Fibroblast of lung (primary cell): ENCODE measurements around the gene QARS1. TPM values are rescaled to one million over a fixed set of nuclear protein-coding genes. Genes with fewer than 3 reads are reported as not detected.

Source experiments
- DNase-seq, 2 donors: peaks; one replicate each; pipeline versions ENCODE4 v3.0.0 to v3.0.0-alpha.2; 2010; ENCODE audit warnings: low read depth in 2 of 2
- H2AFZ ChIP-seq: 2 replicates; pipeline ENCODE4 v1.5.1; 2012; ENCODE audit warnings: low read length, control low read depth, inconsistent platforms
- H3K27ac ChIP-seq: 2 replicates; pipeline ENCODE4 v1.5.1; 2011; ENCODE audit warnings: low read length, control low read depth; ENCODE audit not compliant: insufficient read depth
- H3K27me3 ChIP-seq: 2 replicates; pipeline ENCODE4 v1.5.1; 2011; ENCODE audit warnings: mild to moderate bottlenecking, low read length; ENCODE audit not compliant: control insufficient read depth, insufficient read depth
- H3K36me3 ChIP-seq: 2 replicates; pipeline ENCODE4 v1.5.1; 2011; ENCODE audit warnings: low read length; ENCODE audit not compliant: control insufficient read depth, insufficient read depth
- H3K4me1 ChIP-seq: 2 replicates; pipeline ENCODE4 v1.5.1; 2011; ENCODE audit warnings: low read length; ENCODE audit not compliant: control insufficient read depth, insufficient read depth; ENCODE audit errors: extremely low read depth
- H3K4me2 ChIP-seq: 2 replicates; pipeline ENCODE4 v1.5.1; 2011; ENCODE audit warnings: low read length, control low read depth; ENCODE audit not compliant: insufficient read depth; ENCODE audit errors: extremely low read depth
- H3K4me3 ChIP-seq, 4 experiments: fragments of 200-600 bp in 1 of 4; sonication (generic) in 1 of 4; replicated peaks in 1 of 4; 2 replicates each; pipeline ENCODE4 v1.5.1; 2011 to 2016; ENCODE audit warnings: low read length in 4 of 4, low read depth in 3 of 4, mild to moderate bottlenecking in 3 of 4, control low read depth in 2 of 4, inconsistent platforms in 1 of 4, mixed read lengths in 1 of 4; ENCODE audit not compliant: insufficient read depth in 1 of 4; ENCODE audit errors: control extremely low read depth in 1 of 4
- H3K79me2 ChIP-seq: 2 replicates; pipeline ENCODE4 v1.5.1; 2012; ENCODE audit warnings: mild to moderate bottlenecking, low read length, inconsistent platforms; ENCODE audit not compliant: control insufficient read depth, insufficient read depth
- H3K9ac ChIP-seq: 2 replicates; pipeline ENCODE4 v1.5.1; 2011; ENCODE audit warnings: mild to moderate bottlenecking, low read length, control low read depth; ENCODE audit not compliant: insufficient read depth
- H3K9me3 ChIP-seq: 2 replicates; pipeline ENCODE4 v1.5.1; 2012; ENCODE audit warnings: low read depth, low read length; ENCODE audit not compliant: control insufficient read depth, insufficient read depth
- H4K20me1 ChIP-seq: 2 replicates; pipeline ENCODE4 v1.5.1; 2011; ENCODE audit warnings: low read length; ENCODE audit not compliant: control insufficient read depth, insufficient read depth; ENCODE audit errors: extremely low read depth
- CTCF ChIP-seq, 2 donors: IDR thresholded peaks in 1 of 2; conservative IDR thresholded peaks in 1 of 2; 1 replicate in 1 of 2; 2 replicates in 1 of 2; pipeline ENCODE4 v1.5.1; 2011 to 2012; ENCODE audit warnings: low read length in 2 of 2, control low read depth in 1 of 2, inconsistent platforms in 1 of 2, low read depth in 1 of 2, mild to moderate bottlenecking in 1 of 2
- EZH2 ChIP-seq: IDR thresholded peaks from 2 replicates; pipeline ENCODE4 v1.5.1; 2012; ENCODE audit warnings: low read length, control low read depth, mild to moderate bottlenecking; ENCODE audit errors: missing control alignments
- polyA plus RNA-seq, 2 donors: library from polyadenylated mRNA; depleted of rRNA in 1 of 2; stranded (reverse) in 1 of 2; unstranded in 1 of 2; fragments of >200 nt; gene quantifications; 2 replicates each; pipeline ENCODE4 v1.2.1, GENCODE V29; 2011 to 2012; ENCODE audit warnings: missing spikeins in 1 of 2
- total RNA-seq: library from RNA; depleted of rRNA; stranded (reverse); fragments of >200 nt; gene quantifications from 2 replicates; pipeline ENCODE4 v1.2.1, GENCODE V29; 2014

Gene QARS1
- total and polyA plus RNA-seq, 2 donors (not counting 1 experiment from before 2014, with no cell fraction given) = 164 to 304 TPM

- Histone ChIP-seq H4K20me1 (no peaks in the 10 kb centered on the region), H2AFZ (no peak overlapping the region), H3K79me2 (peaks cover 4% of the 10 kb centered on the region), H3K4me2 (no peak overlapping the region), H3K36me3 (peaks cover 45% of the 10 kb centered on the region), H3K27ac (peak overlapping the region; percentile 23), H3K9ac (no peak overlapping the region), H3K27me3 (no peaks in the 10 kb centered on the region), H3K4me1 (peaks cover 7% of the 10 kb centered on the region), H3K9me3 (no peaks in the 10 kb centered on the region), H3K4me3 (no peak overlapping the region)
- TF ChIP-seq CTCF (conservative IDR thresholded peaks at IDR 0.05 in 1 of 2, IDR thresholded peaks at IDR 0.05 in 1 of 2; ENCODE audit: low read depth in 1 of 2, low read length in 2 of 2) (no peak), EZH2 (no peak)
- DNase-seq = peak in 1 of 2 donors; percentile 48
These were observed 6.1 kb downstream of the QARS1 start for GRCh38 chr3:49098429-49098828.

GRCh38 chr3:49093853-49094767 is 10.4 kb downstream of the QARS1 start, which contains the start of gene QRICH1:
Gene QRICH1 (minus strand): TSS chr3:49094071. CDS start chr3:49077017, 17,054 bp downstream.
- DNase-seq = peak; percentile 97 to 98
- Histone ChIP-seq H3K27ac (peak within 1 kb of the TSS; percentile 97), H2AFZ (peak within 1 kb of the TSS; percentile 77), H3K36me3 (peaks cover 19% of the 10 kb centered on the region), H3K79me2 (peaks cover 40% of the 10 kb centered on the region), H3K9ac (peak within 1 kb of the TSS; percentile 93), H3K4me1 (peaks cover 12% of the 10 kb centered on the region), H3K27me3 (no peaks in the 10 kb centered on the region), H3K4me3 (peak within 1 kb of the TSS; percentile 73 to 99 (median 96)), H3K4me2 (peak within 1 kb of the TSS; percentile 94), H3K9me3 (no peaks in the 10 kb centered on the region), H4K20me1 (no peaks in the 10 kb centered on the region)
- TF ChIP-seq EZH2 = no peak
- TF ChIP-seq CTCF (conservative IDR thresholded peaks at IDR 0.05 in 1 of 2, IDR thresholded peaks at IDR 0.05 in 1 of 2; ENCODE audit: low read depth in 1 of 2, low read length in 2 of 2) = peak; percentile 63 to 74

GRCh38 chr3:49092938-49093852 is 11.4 kb downstream of the QARS1 start:
- H3K36me3 ChIP-seq = peaks cover 11% of the 10 kb centered on the region

More at GRCh38 chr3:49092938-49093852, 11.4 kb downstream of the QARS1 start:
- H3K27ac ChIP-seq = peak overlapping the region; percentile 97
- H3K79me2 ChIP-seq = peaks cover 49% of the 10 kb centered on the region
- no peaks in the 10 kb centered on the region for H3K9me3 ChIP-seq
- peak overlapping the region; percentile 93 for H3K9ac ChIP-seq
- no peaks in the 10 kb centered on the region for H3K27me3 ChIP-seq
- TF ChIP-seq EZH2 (no peak), CTCF (conservative IDR thresholded peaks at IDR 0.05 in 1 of 2, IDR thresholded peaks at IDR 0.05 in 1 of 2; ENCODE audit: low read depth in 1 of 2, low read length in 2 of 2) (no peak)
- peaks cover 12% of the 10 kb centered on the region for H3K4me1 ChIP-seq
- H3K4me2 ChIP-seq = peak overlapping the region; percentile 77
- H2AFZ ChIP-seq = no peak overlapping the region
- peak overlapping the region; percentile 73 to 99 (median 96) for H3K4me3 ChIP-seq
- H4K20me1 ChIP-seq = no peaks in the 10 kb centered on the region
- DNase-seq = peak; percentile 84 to 86
